ENCODE measurements around the gene BTF3L4. TPM values are rescaled to one million over a fixed set of nuclear protein-coding genes. Genes with fewer than 3 reads are reported as not detected.

BTF3L4 gene
- total RNA-seq, 2 donors from 2014 or later = 23.1 to 26.5 TPM

- ATAC-seq = no peak
- intact Hi-C loops (cut with DNase I) = no loop called here
Observed at GRCh38 chr1:52096216-52096615, 40.1 kb downstream of the BTF3L4 start.

GRCh38 chr1:52098139-52098871, 42.2 kb downstream of the BTF3L4 start:
- no peak for TF ChIP-seq POLR2A (IDR thresholded peaks at IDR 0.05)
- TF ChIP-seq CTCF (IDR thresholded peaks at IDR 0.05) = no peak
- H3K4me3 ChIP-seq = no peak overlapping the region
- intact Hi-C loops (cut with DNase I) = no loop called here
- ATAC-seq (no peak), DNase-seq (no peak)
- no peaks in the 10 kb centered on the region for H3K36me3 ChIP-seq (replicated peaks in 1 of 2; ENCODE audit: insufficient read depth in 1 of 2, low read depth in 2 of 2)
- H3K27ac ChIP-seq = no peak overlapping the region
- WGBS, 2 donors = 34 to 36% methylated on average over 5 to 8 of the region's 8 CpGs
- no peaks in the 10 kb centered on the region for H3K9me3 ChIP-seq
- H3K4me1 ChIP-seq = peaks cover 6% of the 10 kb centered on the region
- H3K27me3 ChIP-seq = no peaks in the 10 kb centered on the region

More at GRCh38 chr1:52096216-52096615, 40.1 kb downstream of the BTF3L4 start:
- WGBS, 2 donors = 72 to 86% methylated on average over 8 of the region's 8 CpGs
- DNase-seq = no peak
- TF ChIP-seq POLR2A (IDR thresholded peaks at IDR 0.05) (no peak), CTCF (IDR thresholded peaks at IDR 0.05) (no peak)
- Histone ChIP-seq H3K27me3 (no peaks in the 10 kb centered on the region), H3K4me3 (no peak overlapping the region), H3K36me3 (replicated peaks in 1 of 2; ENCODE audit: insufficient read depth in 1 of 2, low read depth in 2 of 2) (no peaks in the 10 kb centered on the region), H3K9me3 (no peaks in the 10 kb centered on the region), H3K27ac (no peak overlapping the region), H3K4me1 (peaks cover 6% of the 10 kb centered on the region)

- H3K36me3 ChIP-seq (replicated peaks in 1 of 2; ENCODE audit: insufficient read depth in 1 of 2, low read depth in 2 of 2) = no peaks in the 10 kb centered on the region
- WGBS, 2 donors = 93 to 96% methylated on average over 1 of the region's 1 CpG
- H3K27ac ChIP-seq = no peak overlapping the region
- DNase-seq (no peak), ATAC-seq (no peak)
- H3K4me1 ChIP-seq = peaks cover 6% of the 10 kb centered on the region
- no peaks in the 10 kb centered on the region for H3K27me3 ChIP-seq
- intact Hi-C loops (cut with DNase I) = no loop called here
- H3K9me3 ChIP-seq = no peaks in the 10 kb centered on the region
- no peak overlapping the region for H3K4me3 ChIP-seq
- TF ChIP-seq POLR2A (IDR thresholded peaks at IDR 0.05) (no peak), CTCF (IDR thresholded peaks at IDR 0.05) (no peak)
Observed at GRCh38 chr1:52102336-52103013, 46.4 kb downstream of the BTF3L4 start.

- no peaks in the 10 kb centered on the region for H3K9me3 ChIP-seq
- H3K27me3 ChIP-seq = no peaks in the 10 kb centered on the region
- intact Hi-C loops (cut with DNase I) = no loop called here
- TF ChIP-seq CTCF (IDR thresholded peaks at IDR 0.05) = no peak
- TF ChIP-seq POLR2A (IDR thresholded peaks at IDR 0.05) = no peak
- no peak overlapping the region for H3K27ac ChIP-seq
- ATAC-seq (no peak), DNase-seq (no peak)
- no peaks in the 10 kb centered on the region for H3K36me3 ChIP-seq (replicated peaks in 1 of 2; ENCODE audit: insufficient read depth in 1 of 2, low read depth in 2 of 2)
- no peak overlapping the region for H3K4me3 ChIP-seq
- peaks cover 8% of the 10 kb centered on the region for H3K4me1 ChIP-seq
Observed at GRCh38 chr1:52111492-52111891, 55.4 kb downstream of the BTF3L4 start.

All from body of pancreas (tissue), 4 donors.